H1 (cell line): ENCODE results near the gene SLC1A3. TPM values are rescaled to one million over a fixed set of nuclear protein-coding genes. Genes with fewer than 3 reads are reported as not detected.

Source experiments
- ATF3 ChIP-seq: IDR thresholded peaks from 2 replicates; pipeline ENCODE4 v1.6.1; 2011; ENCODE audit warnings: low read depth, mild to moderate bottlenecking, low read length; ENCODE audit not compliant: insufficient read depth
- BRCA1 ChIP-seq: IDR thresholded peaks from 2 replicates; pipeline ENCODE4 v1.6.1; 2012; ENCODE audit warnings: low read depth, low read length, improper control_type of control experiment
- CBX5 ChIP-seq: fragments of 300-800, 300-1000 bp; sonication (generic); IDR thresholded peaks from 2 replicates; pipeline ENCODE4 v1.7.1; 2016; ENCODE audit warnings: antibody characterized with exemption, low read length, low read depth
- CHD7 ChIP-seq: fragments of 300-600 bp; sonication (generic); IDR thresholded peaks from 2 replicates; pipeline ENCODE4 v1.7.1; 2012; ENCODE audit warnings: low read length, moderate library complexity, mild to moderate bottlenecking, inconsistent platforms; ENCODE audit not compliant: insufficient replicate concordance
- EP300 ChIP-seq, 2 experiments: IDR thresholded peaks; 1 replicate in 1 of 2; 2 replicates in 1 of 2; pipeline ENCODE4 v1.6.1; 2011 to 2012; ENCODE audit warnings: low read depth in 2 of 2, low read length in 2 of 2, mild to moderate bottlenecking in 2 of 2, borderline replicate concordance in 1 of 2, inconsistent platforms in 1 of 2, moderate library complexity in 1 of 2
- GTF2F1 ChIP-seq: IDR thresholded peaks from 2 replicates; pipeline ENCODE4 v1.6.1; 2012; ENCODE audit warnings: low read depth, low read length, improper control_type of control experiment, borderline replicate concordance
- POU5F1 ChIP-seq: IDR thresholded peaks from 2 replicates; pipeline ENCODE4 v1.6.1; 2011; ENCODE audit warnings: low read depth, mild to moderate bottlenecking, low read length, moderate library complexity
- SRF ChIP-seq: IDR thresholded peaks from 2 replicates; pipeline ENCODE4 v1.6.1; 2011; ENCODE audit warnings: mild to moderate bottlenecking, low read depth, low read length, moderate library complexity
- TAF7 ChIP-seq: optimal IDR thresholded peaks from 2 replicates; pipeline ENCODE3; 2011; ENCODE audit warnings: low read depth, mild to moderate bottlenecking, inconsistent platforms, low read length, moderate library complexity, borderline replicate concordance
- TEAD4 ChIP-seq: IDR thresholded peaks from 2 replicates; pipeline ENCODE4 v1.6.1; 2012; ENCODE audit warnings: low read depth, low read length, inconsistent platforms, mixed read lengths
- polyA plus RNA-seq, 7 experiments: library from polyadenylated mRNA; depleted of rRNA in 3 of 7; stranded (reverse) in 5 of 7; unstranded in 2 of 7; fragments of >200 nt in 5 of 7; fragments of 200-250 nt in 2 of 7; gene quantifications; 1 replicate in 5 of 7; 2 replicates in 1 of 7; 4 replicates in 1 of 7; pipeline versions ENCODE4 v1.2.1 to v1.2.3, GENCODE V29; 2011 to 2013; ENCODE audit warnings: missing spikeins in 2 of 7, mixed read lengths in 2 of 7
- total RNA-seq: library from RNA; stranded (reverse); fragmentation: NEBNext Ultra II Directional; extraction: Animal tissue kit (Norgen Biotek cat#: 25700); gene quantifications from 2 replicates; pipeline ENCODE4 v1.2.1, GENCODE V29; 2021

SLC1A3 gene
- total and polyA plus RNA-seq, 2 of the 8 experiments (the other 6 are each of a cell fraction or from before 2014, with no cell fraction given) = 26.7 to 35.3 TPM

- TF ChIP-seq CHD7 (no peak), BRCA1 (no peak), TAF7 (no peak), GTF2F1 (no peak), CBX5 (no peak), TEAD4 (no peak), SRF (no peak), POU5F1 (no peak), EP300 (IDR thresholded peaks at IDR 0.05; ENCODE audit: borderline replicate concordance in 1 of 2, low read depth in 2 of 2, low read length in 2 of 2) (no peak), ATF3 (no peak)
Measured at GRCh38 chr5:36667824-36668223, 61.4 kb downstream of the SLC1A3 start (continued).
